ENCODE measurements around the gene KLF15.
A peak's percentile ranks its signal among the peaks of the same experiment; 100 is the strongest.

The KLF15 gene

GRCh38 chr3:126355777-126356372 lies 1.3 kb downstream of the KLF15 start:
- Histone ChIP-seq H3K9ac (ENCODE audit: low read length) (peak overlapping the region; percentile 49), H3K4me3 (ENCODE audit: low read length) (peak overlapping the region; percentile 9), H3K27me3 (ENCODE audit: control insufficient read depth, insufficient read depth, low read length) (peaks cover 31% of the 10 kb centered on the region), H3K36me3 (ENCODE audit: control insufficient read depth, insufficient read depth, low read length) (no peaks in the 10 kb centered on the region), H3K9me3 (ENCODE audit: control insufficient read depth, low read length) (no peaks in the 10 kb centered on the region), H3K4me1 (ENCODE audit: control insufficient read depth, insufficient read depth, low read length) (peaks cover 14% of the 10 kb centered on the region)

GRCh38 chr3:126355251-126355650 lies 2.0 kb downstream of the KLF15 start:
- H3K9ac ChIP-seq (ENCODE audit: low read length): no peak overlapping the region
- peaks cover 14% of the 10 kb centered on the region for H3K4me1 ChIP-seq (ENCODE audit: control insufficient read depth, insufficient read depth, low read length)

GRCh38 chr3:126354776-126355175 lies 2.4 kb downstream of the KLF15 start:
- H3K4me3 ChIP-seq (ENCODE audit: low read length): no peak overlapping the region
- peaks cover 20% of the 10 kb centered on the region for H3K27me3 ChIP-seq (ENCODE audit: control insufficient read depth, insufficient read depth, low read length)
- peaks cover 14% of the 10 kb centered on the region for H3K4me1 ChIP-seq (ENCODE audit: control insufficient read depth, insufficient read depth, low read length)
- H3K36me3 ChIP-seq (ENCODE audit: control insufficient read depth, insufficient read depth, low read length): no peaks in the 10 kb centered on the region
- no peak overlapping the region for H3K9ac ChIP-seq (ENCODE audit: low read length)
- H3K9me3 ChIP-seq (ENCODE audit: control insufficient read depth, low read length): no peaks in the 10 kb centered on the region

More at GRCh38 chr3:126355251-126355650, 2.0 kb downstream of the KLF15 start:
- Histone ChIP-seq H3K4me3 (ENCODE audit: low read length) (no peak overlapping the region), H3K27me3 (ENCODE audit: control insufficient read depth, insufficient read depth, low read length) (peaks cover 25% of the 10 kb centered on the region), H3K36me3 (ENCODE audit: control insufficient read depth, insufficient read depth, low read length) (no peaks in the 10 kb centered on the region), H3K9me3 (ENCODE audit: control insufficient read depth, low read length) (no peaks in the 10 kb centered on the region)

- no peak overlapping the region for H3K4me3 ChIP-seq (ENCODE audit: low read length)
- H3K9ac ChIP-seq (ENCODE audit: low read length): no peak overlapping the region
- H3K36me3 ChIP-seq (ENCODE audit: control insufficient read depth, insufficient read depth, low read length): no peaks in the 10 kb centered on the region
- H3K4me1 ChIP-seq (ENCODE audit: control insufficient read depth, insufficient read depth, low read length): peaks cover 14% of the 10 kb centered on the region
- peaks cover 12% of the 10 kb centered on the region for H3K27me3 ChIP-seq (ENCODE audit: control insufficient read depth, insufficient read depth, low read length)
- H3K9me3 ChIP-seq (ENCODE audit: control insufficient read depth, low read length): no peaks in the 10 kb centered on the region
These were observed 3.4 kb downstream of the KLF15 start for GRCh38 chr3:126353694-126354321.

- Histone ChIP-seq H3K9me3 (ENCODE audit: control insufficient read depth, low read length) (no peaks in the 10 kb centered on the region), H3K9ac (ENCODE audit: low read length) (no peak overlapping the region), H3K4me3 (ENCODE audit: low read length) (no peak overlapping the region), H3K27me3 (ENCODE audit: control insufficient read depth, insufficient read depth, low read length) (peaks cover 3% of the 10 kb centered on the region), H3K4me1 (ENCODE audit: control insufficient read depth, insufficient read depth, low read length) (peaks cover 8% of the 10 kb centered on the region), H3K36me3 (ENCODE audit: control insufficient read depth, insufficient read depth, low read length) (no peaks in the 10 kb centered on the region)
These were observed 4.4 kb downstream of the KLF15 start for GRCh38 chr3:126352476-126353454.

GRCh38 chr3:126351771-126352475 lies 5.3 kb downstream of the KLF15 start:
- H3K9ac ChIP-seq (ENCODE audit: low read length): no peak overlapping the region
- H3K9me3 ChIP-seq (ENCODE audit: control insufficient read depth, low read length): no peaks in the 10 kb centered on the region
- peaks cover 3% of the 10 kb centered on the region for H3K27me3 ChIP-seq (ENCODE audit: control insufficient read depth, insufficient read depth, low read length)
- H3K36me3 ChIP-seq (ENCODE audit: control insufficient read depth, insufficient read depth, low read length): no peaks in the 10 kb centered on the region
- H3K4me3 ChIP-seq (ENCODE audit: low read length): no peak overlapping the region
- H3K4me1 ChIP-seq (ENCODE audit: control insufficient read depth, insufficient read depth, low read length): peaks cover 5% of the 10 kb centered on the region

GRCh38 chr3:126351086-126351770 lies 6.0 kb downstream of the KLF15 start:
- no peak overlapping the region for H3K4me3 ChIP-seq (ENCODE audit: low read length)
- H3K9me3 ChIP-seq (ENCODE audit: control insufficient read depth, low read length): no peaks in the 10 kb centered on the region
- no peaks in the 10 kb centered on the region for H3K27me3 ChIP-seq (ENCODE audit: control insufficient read depth, insufficient read depth, low read length)
- H3K36me3 ChIP-seq (ENCODE audit: control insufficient read depth, insufficient read depth, low read length): no peaks in the 10 kb centered on the region
- no peak overlapping the region for H3K9ac ChIP-seq (ENCODE audit: low read length)
- H3K4me1 ChIP-seq (ENCODE audit: control insufficient read depth, insufficient read depth, low read length): peaks cover 5% of the 10 kb centered on the region

- no peaks in the 10 kb centered on the region for H3K36me3 ChIP-seq (ENCODE audit: control insufficient read depth, insufficient read depth, low read length)
- no peak overlapping the region for H3K4me3 ChIP-seq (ENCODE audit: low read length)
- peaks cover 4% of the 10 kb centered on the region for H3K4me1 ChIP-seq (ENCODE audit: control insufficient read depth, insufficient read depth, low read length)
- H3K9ac ChIP-seq (ENCODE audit: low read length): no peak overlapping the region
- H3K9me3 ChIP-seq (ENCODE audit: control insufficient read depth, low read length): no peaks in the 10 kb centered on the region
- H3K27me3 ChIP-seq (ENCODE audit: control insufficient read depth, insufficient read depth, low read length): no peaks in the 10 kb centered on the region
These were observed 6.6 kb downstream of the KLF15 start for GRCh38 chr3:126350502-126351085.

- H3K9ac ChIP-seq (ENCODE audit: low read length): no peak overlapping the region
- no peak overlapping the region for H3K4me3 ChIP-seq (ENCODE audit: low read length)
- no peaks in the 10 kb centered on the region for H3K9me3 ChIP-seq (ENCODE audit: control insufficient read depth, low read length)
- no peaks in the 10 kb centered on the region for H3K4me1 ChIP-seq (ENCODE audit: control insufficient read depth, insufficient read depth, low read length)
- H3K36me3 ChIP-seq (ENCODE audit: control insufficient read depth, insufficient read depth, low read length): no peaks in the 10 kb centered on the region
- no peaks in the 10 kb centered on the region for H3K27me3 ChIP-seq (ENCODE audit: control insufficient read depth, insufficient read depth, low read length)
These were observed 7.4 kb downstream of the KLF15 start for GRCh38 chr3:126349611-126350501.

- no peak overlapping the region for H3K4me3 ChIP-seq (ENCODE audit: low read length)
- H3K4me1 ChIP-seq (ENCODE audit: control insufficient read depth, insufficient read depth, low read length): no peaks in the 10 kb centered on the region
- H3K36me3 ChIP-seq (ENCODE audit: control insufficient read depth, insufficient read depth, low read length): no peaks in the 10 kb centered on the region
- no peaks in the 10 kb centered on the region for H3K27me3 ChIP-seq (ENCODE audit: control insufficient read depth, insufficient read depth, low read length)
- no peak overlapping the region for H3K9ac ChIP-seq (ENCODE audit: low read length)
- no peaks in the 10 kb centered on the region for H3K9me3 ChIP-seq (ENCODE audit: control insufficient read depth, low read length)
These were observed 8.1 kb downstream of the KLF15 start for GRCh38 chr3:126349071-126349470.

All from mucosa of stomach (tissue), 1 donor.